K562 (cell line): Measurements from ENCODE around the gene KIF6.

Experiments used
- E2F4 ChIP-seq: sonication (generic); formaldehyde crosslinking; IDR thresholded peaks from 2 replicates; pipeline ENCODE4 v1.8.0; 2022; ENCODE audit warnings: mild to moderate bottlenecking, low read depth, missing genetic modification reagents
- ESRRA ChIP-seq: fragments of 450-650 bp; IDR thresholded peaks from 2 replicates; pipeline ENCODE4 v1.6.1; 2014; ENCODE audit warnings: low read depth, mild to moderate bottlenecking, moderate library complexity, borderline replicate concordance
- HNRNPUL1 ChIP-seq: fragments of 200-400 bp; formaldehyde crosslinking; IDR thresholded peaks from 2 replicates; pipeline ENCODE4 v1.6.1; 2017; ENCODE audit warnings: low read length
- SREBF2 ChIP-seq: sonication (generic); formaldehyde crosslinking; IDR thresholded peaks from 2 replicates; pipeline ENCODE4 v1.4.0; 2020; ENCODE audit warnings: mild to moderate bottlenecking, missing genetic modification reagents
- SRF ChIP-seq, 2 experiments: fragments of 250-450, 450-650 bp in 1 of 2; sonication (Bioruptor Pico) in 1 of 2; sonication (generic) in 1 of 2; formaldehyde crosslinking; IDR thresholded peaks; 2 replicates each; pipeline versions ENCODE4 v1.5.0 to v1.5.1; 2020 to 2022; ENCODE audit warnings: mild to moderate bottlenecking in 1 of 2, missing genetic modification reagents in 1 of 2
- TBL1XR1 ChIP-seq, 2 experiments: IDR thresholded peaks; 2 replicates each; pipeline ENCODE4 v1.6.1; 2012; ENCODE audit warnings: improper control_type of control experiment in 2 of 2, low read length in 2 of 2, mild to moderate bottlenecking in 1 of 2
- WHSC1 ChIP-seq: IDR thresholded peaks from one replicate; pipeline ENCODE4 v1.6.1; 2012; ENCODE audit warnings: low read length, control low read depth, inconsistent platforms
- ZNF239 ChIP-seq: fragments of 250-450 bp; sonication (Bioruptor Pico); IDR thresholded peaks from 2 replicates; pipeline ENCODE4 v1.4.0; 2020; ENCODE audit warnings: mild to moderate bottlenecking
- TF ChIP-seq, protein P1 (sequence below), 3 experiments: IDR thresholded peaks in 2 of 3; conservative IDR thresholded peaks in 1 of 3; 2 replicates each; pipeline ENCODE4 v1.5.1; 2011 to 2012; ENCODE audit warnings: low read length in 3 of 3, mild to moderate bottlenecking in 3 of 3, control low read depth in 2 of 3, improper control_type of control experiment in 1 of 3, inconsistent platforms in 1 of 3, low read depth in 1 of 3, mixed read lengths in 1 of 3, moderate library complexity in 1 of 3; ENCODE audit not compliant: insufficient read depth in 2 of 3

DNA sequence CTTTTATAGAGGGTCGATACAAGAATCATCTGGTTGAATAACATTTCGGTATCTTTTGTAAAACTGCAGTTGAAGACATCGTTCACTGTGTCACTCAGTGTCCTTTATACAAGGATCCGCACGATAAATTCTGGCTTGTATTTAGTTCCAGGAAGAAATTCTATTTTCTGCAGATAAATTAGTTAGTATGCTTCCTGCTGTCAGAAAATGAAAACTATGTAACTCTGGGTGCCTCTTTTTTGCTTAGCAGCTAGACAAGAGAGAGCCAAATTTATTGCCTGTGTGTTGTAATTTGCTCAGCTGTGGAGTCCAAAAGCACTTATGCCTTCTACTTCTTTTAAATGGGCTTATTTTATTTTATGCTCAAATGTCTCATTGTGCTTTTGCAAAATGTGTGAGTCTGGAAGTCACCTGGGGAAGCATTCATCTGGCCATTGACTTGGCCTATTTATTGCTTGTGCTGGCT is 346.2 kb downstream of the KIF6 start:
- TF ChIP-seq SREBF2 (CRISPR knock-in tag) (no peak), ZNF239 (CRISPR knock-in tag) (no peak), ESRRA (no peak), HNRNPUL1 (no peak), E2F4 (no peak), TBL1XR1 (IDR thresholded peaks at IDR 0.05; ENCODE audit: low read length in 2 of 2) (no peak), WHSC1 (no peak), SRF (CRISPR knock-in tag; IDR thresholded peaks at IDR 0.05) (no peak)
- TF ChIP-seq, protein P1, sequence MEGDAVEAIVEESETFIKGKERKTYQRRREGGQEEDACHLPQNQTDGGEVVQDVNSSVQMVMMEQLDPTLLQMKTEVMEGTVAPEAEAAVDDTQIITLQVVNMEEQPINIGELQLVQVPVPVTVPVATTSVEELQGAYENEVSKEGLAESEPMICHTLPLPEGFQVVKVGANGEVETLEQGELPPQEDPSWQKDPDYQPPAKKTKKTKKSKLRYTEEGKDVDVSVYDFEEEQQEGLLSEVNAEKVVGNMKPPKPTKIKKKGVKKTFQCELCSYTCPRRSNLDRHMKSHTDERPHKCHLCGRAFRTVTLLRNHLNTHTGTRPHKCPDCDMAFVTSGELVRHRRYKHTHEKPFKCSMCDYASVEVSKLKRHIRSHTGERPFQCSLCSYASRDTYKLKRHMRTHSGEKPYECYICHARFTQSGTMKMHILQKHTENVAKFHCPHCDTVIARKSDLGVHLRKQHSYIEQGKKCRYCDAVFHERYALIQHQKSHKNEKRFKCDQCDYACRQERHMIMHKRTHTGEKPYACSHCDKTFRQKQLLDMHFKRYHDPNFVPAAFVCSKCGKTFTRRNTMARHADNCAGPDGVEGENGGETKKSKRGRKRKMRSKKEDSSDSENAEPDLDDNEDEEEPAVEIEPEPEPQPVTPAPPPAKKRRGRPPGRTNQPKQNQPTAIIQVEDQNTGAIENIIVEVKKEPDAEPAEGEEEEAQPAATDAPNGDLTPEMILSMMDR (IDR thresholded peaks at IDR 0.05 in 2 of 3, conservative IDR thresholded peaks at IDR 0.05 in 1 of 3; ENCODE audit: insufficient read depth in 2 of 3, low read depth in 1 of 3, low read length in 3 of 3), result no peak
